GM19193 (cell line): ENCODE data around the gene CNOT4.

ENCODE experiments used
- POLR2A ChIP-seq: IDR thresholded peaks from 4 replicates; pipeline ENCODE4 v1.6.1; 2011; ENCODE audit not compliant: insufficient read depth, insufficient read length; ENCODE audit errors: extremely low read depth

CNOT4 gene

GRCh38 chr7:135486261-135486920, 23.5 kb downstream of the CNOT4 start:
- TF ChIP-seq POLR2A, result no peak

DNA sequence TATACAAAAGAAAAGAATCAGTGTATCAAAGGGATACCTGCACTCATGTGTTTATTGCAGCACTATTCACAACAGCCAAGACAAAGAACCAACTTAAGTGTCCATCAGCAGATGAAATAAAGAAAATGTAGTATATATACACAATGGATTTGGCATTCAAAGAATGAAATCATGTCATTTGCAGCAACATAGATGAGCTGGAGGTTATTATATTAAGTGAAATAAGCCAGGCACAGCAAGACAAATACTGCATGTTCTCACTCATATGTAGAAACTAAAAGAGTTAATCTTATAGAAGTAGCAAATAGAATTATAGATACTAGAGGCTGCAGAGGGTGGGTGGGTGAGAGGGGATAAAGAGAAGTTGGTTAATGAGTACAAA, 28.3 kb downstream of the CNOT4 start:
- no peak for TF ChIP-seq POLR2A

DNA sequence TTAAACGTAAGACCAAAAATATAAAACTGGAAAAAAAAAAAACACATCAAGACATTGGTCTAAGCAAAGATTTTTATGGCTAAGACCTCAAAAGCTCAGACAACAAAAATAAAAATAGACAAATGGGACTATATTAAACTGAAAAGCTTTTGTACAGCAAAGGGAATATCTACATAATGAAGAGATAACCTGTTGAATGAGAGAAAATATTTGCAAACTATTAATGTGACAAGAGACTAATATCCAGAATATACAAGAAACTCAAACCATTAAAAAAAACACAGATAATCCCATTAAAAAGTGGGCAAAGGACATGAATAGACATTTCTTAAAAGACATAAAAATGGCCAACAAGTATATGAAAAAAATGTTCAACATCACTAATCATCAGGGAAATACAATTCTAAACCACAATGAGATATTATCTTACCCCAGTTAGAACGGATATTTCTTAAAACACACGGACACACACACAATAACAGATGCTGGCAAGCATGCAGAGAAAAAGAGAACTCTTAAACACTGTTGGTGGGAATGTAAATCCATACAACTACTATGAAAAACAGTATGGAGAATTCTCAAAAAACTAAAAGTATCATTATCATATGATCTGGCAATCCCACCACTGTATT, 28.8 kb downstream of the CNOT4 start:
- TF ChIP-seq POLR2A, result no peak

DNA sequence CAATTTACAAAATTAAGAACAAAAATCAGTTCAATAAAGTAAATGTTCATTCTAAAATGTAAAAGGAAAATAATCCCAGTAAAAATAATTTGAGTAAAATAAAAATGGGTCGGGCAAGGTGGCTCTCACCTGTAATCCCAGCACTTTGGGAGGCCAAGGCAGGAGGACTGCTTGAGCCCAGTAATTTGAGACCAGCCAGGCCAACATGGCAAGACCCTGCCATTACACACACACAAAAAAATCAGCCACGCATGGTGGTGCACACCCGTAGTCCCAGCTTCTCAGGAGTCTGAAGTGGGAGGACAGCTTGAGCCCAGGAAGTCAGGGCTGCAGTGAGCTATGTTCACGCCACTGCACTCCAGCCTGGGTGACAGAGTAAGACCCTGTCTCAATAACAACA, 34.4 kb downstream of the CNOT4 start:
- TF ChIP-seq POLR2A, result no peak

- TF ChIP-seq POLR2A, result no peak
Measured at GRCh38 chr7:135467207-135467711, 42.6 kb downstream of the CNOT4 start.

DNA sequence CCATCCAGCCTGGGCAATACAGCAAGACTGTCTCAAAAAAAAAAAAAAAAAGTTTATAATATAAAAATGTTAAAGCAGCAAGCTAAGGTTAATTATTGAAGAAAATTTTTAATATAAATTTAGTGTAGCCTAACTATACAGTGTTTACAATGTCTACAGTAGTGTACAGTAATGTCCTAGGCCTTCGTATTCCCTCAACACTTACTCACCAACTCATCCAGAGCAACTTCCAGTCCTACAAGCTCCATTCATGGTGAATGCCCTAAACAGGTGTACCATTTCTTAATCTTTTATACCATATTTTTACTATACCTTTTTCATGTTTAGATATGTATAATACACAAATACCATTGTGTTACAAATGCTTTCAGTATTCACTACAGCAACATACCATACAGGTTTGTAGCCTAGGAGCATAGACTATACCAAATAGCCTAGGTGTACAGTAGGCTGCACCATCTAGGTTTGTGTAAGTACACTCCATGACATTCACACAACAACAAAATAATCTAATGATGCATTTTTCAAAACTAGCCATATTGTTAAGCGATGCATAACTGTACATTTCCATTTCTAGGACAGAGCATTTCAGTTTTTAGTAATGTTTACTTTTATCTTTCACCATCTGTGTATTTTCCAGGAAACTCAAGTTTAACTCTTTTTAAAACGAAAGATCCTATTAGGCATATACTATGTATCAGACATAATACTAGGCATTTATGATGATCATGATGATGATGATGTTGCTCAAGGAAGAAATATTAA, 43.3 kb downstream of the CNOT4 start:
- TF ChIP-seq POLR2A, result no peak

DNA sequence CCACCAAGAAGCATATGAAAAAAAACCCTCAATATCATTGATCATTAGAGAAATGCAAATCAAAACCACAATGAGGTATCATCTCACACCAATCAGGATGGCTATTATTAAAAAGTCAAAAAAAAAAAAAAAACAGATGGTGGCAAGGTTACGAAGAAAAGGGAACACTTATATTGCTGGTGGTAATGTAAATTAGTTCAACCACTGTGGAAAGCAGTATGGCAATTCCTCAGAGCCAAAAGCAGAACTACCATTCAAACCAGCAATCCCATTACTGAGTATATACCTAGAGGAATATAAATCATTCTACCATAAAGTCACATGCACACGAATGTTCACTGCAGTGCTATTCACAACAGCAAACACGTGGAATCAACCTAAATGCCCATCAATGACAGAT, 46.0 kb downstream of the CNOT4 start:
- no peak for TF ChIP-seq POLR2A

- TF ChIP-seq POLR2A, result no peak
Measured at GRCh38 chr7:135459951-135460567, 49.8 kb downstream of the CNOT4 start.

DNA sequence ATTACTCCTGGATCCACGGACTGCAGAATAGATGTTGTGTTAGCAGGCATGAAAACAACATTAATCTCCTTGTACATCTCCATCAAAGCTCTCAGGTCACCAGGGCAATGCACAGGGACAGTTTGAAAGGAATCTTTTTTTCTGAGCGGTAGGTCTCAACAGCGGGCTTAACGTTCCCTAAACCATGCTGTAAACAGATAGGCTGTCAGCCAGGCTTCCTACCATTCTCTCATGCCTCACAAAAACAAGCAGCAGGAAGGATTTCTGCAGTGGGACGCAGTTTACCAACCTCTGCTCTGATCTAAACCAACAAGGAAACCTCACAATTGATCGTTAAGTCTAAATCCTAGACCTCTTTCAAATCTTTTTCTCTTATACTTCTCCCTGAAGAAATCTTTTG, 50.8 kb downstream of the CNOT4 start:
- TF ChIP-seq POLR2A, result no peak

DNA sequence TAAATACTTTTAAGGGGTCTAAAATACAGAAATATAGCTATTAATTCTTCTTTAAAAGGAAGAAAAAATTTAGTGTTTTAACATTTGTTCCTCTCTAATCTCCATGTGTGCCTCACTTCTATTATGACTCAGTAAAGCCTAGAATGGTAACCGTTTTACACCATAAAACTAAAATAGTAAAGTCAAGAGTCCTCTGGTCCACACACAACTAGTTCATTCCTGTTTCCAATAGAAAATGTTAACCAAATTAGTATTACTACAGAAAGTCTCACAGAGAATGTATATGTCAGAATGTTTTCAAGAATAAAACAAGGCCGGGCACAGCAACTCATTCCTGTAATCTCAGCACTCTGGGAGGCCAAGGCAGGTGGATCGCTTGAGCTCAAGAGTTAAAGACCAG, 55.8 kb downstream of the CNOT4 start:
- TF ChIP-seq POLR2A, result no peak

DNA sequence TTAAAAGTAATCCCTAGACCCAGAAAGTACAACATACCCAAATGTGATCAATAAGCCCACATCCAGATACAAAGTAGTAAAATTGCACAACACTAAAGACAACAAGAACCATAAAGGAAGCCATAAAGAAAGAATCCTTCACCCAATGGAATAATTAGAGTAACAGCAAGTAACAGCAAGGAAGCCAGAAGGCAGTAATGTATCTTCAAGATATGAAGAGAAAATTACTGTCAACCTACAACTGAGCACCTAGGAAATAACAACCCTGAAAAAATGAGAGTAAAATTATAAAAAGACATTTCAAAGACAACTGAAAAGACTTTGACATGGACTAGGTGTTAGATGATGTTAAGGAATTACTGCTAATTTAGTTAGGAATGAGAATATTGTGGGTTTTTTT, 60.5 kb downstream of the CNOT4 start:
- no peak for TF ChIP-seq POLR2A

DNA sequence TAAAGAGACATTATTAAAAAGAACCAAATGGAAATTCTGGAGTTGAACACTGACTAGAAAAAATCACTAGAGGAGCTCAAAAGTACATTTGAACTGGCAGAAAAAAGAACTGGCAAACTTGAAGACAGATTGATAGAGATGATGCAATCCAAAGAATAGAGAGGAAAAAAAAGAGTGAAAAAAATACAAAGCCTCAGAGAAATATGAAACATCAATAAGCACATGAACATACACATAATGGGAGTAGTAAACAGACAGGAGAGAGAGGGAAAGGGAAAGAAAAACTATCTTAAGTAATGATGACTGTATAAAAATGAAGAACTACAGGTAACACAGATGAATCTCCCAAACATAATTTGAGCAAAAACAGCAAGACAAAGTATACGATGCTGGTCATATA, 61.1 kb downstream of the CNOT4 start:
- no peak for TF ChIP-seq POLR2A

- TF ChIP-seq POLR2A, result no peak
Measured at GRCh38 chr7:135447748-135448147, 62.2 kb downstream of the CNOT4 start.

GRCh38 chr7:135445690-135446089, 64.2 kb downstream of the CNOT4 start:
- no peak for TF ChIP-seq POLR2A

DNA sequence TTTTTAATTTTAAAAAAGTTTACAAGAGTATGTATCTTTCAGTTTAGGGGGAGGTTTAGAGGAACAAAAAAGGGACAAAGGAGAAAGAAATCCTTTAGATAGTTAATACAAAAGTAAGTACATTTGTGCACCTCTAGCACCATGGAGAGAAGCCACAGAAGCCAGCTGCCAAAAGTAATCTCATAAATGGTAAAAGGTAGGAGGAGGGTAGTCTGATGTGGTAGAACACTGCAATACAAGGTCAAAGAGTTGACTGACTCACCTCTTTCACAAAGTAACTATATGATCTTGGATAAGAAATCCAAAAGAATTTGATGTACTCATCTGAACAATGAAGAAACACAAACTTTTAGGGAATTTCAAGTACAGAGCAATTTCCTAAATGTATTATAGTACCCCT, 68.1 kb downstream of the CNOT4 start:
- no peak for TF ChIP-seq POLR2A
